Stromal cell of bone marrow (primary cell): ENCODE measurements around the gene PPIL6.
A peak's percentile ranks its signal among the peaks of the same experiment; 100 is the strongest.
"Not testable (repeated sequence)": the region's sequence is repeated elsewhere in the genome, so short reads cannot be mapped to it uniquely, and the experiment has no call there.

Source experiments
- DNase-seq: peaks from one replicate; pipeline ENCODE4 v3.0.0-alpha.2; 2012; ENCODE audit warnings: low read depth

The PPIL6 gene

DNA sequence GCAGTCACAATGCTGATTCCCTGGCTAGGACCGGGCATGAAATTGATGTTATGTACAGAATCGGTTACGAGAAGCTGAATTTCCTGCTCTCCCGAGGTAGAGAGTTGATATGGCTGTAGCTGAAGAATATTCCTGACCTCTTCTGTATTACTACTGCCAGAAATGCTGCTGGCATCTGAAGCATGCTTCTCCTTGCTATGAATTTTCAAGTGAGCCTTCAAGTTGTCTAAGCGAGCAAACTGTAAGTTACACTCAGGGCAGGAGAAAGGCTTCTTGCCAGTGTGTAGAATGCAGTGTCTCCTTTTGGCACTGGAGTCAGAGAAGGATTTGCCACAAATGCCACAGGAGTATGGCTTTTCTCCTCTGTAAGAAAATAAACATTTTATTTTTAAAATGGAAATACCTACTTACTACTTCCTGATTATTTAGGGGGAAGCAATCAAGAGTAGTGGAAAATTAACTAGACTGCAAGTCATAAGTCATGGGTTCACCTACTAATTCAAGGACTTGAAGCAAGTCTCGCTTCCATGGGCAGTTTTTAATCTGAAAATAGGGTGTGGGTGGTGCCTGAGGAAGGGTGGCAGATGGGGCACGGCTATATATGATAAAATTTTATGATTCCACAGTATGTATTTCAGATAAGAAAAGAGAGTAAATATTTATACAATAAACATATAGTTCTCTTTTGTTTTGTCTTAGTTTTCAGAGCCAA is 25.9 kb upstream of the PPIL6 start:
- no peak for DNase-seq

DNA sequence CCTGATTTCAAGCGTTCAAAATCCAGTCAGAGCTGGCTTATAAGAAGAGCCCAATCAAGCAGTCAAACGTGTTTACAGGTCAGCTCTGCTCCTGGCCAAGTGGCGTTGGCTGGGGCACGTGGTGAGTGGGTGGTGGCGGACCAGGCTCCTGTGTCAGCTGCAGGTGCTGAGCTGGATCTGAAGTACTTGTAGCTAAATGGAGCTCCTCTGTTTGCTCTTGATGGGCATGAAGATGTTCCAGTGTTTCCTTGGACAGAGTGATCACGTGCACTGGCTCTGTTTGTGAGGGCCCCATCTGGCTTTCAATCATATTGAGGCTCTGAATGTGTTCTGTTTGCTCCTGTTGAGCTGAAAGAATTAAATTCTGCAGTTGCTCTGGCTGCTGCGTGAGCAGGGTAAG is 25.3 kb upstream of the PPIL6 start:
- no peak for DNase-seq

DNA sequence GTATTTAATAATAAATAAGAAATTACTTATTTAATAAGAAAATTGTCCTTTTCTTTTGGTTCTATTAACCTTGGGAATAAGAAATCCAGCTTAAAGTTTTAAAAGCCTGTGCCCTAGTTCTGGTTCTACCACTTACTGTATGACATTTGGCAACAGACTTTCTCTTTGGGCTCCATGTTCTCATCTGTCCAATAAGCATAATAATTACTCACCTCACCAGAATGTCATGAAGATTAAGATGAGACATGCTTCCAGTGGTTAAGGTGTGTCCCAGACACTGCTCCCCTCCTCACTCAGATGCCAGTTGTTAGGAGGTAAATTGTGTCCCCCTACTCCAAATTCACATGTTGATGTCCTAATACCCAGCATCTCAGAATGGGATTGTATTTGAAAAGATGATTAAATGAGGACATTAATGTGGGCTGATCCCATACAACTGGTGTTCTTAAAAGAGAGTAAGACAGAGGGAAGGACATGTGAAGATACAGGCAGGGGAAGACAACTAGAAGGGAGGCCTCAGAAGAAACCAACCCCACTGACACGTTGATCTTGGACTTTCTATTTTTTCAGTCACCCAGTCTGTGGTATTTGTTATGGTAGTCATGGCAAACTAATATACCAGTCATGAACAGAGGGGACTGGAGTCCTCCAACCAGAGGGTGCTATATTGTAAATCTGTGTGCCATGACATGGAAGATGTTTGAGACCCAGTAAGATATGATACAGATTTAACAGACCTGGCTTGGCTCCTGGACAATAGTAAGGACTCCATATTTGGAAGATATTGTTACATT is 21.5 kb upstream of the PPIL6 start:
- no peak for DNase-seq

DNA sequence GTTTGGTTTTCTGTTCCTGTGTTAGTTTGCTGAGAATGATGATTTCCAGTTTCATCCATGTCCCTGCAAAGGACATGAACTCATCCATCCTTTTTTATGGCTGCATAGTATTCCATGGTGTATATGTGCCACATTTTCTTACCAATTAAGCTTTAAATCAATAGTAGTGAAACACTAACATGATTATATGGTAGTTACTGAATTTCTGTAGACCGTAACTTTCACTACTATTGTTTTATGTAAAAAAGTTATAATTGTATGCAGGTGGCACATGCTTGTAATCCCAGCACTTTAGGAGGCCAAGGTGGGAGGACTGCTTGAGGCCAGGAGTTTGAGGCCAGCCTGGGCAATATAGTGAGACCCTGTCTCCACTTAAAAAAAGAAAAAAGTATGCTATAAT is 20.8 kb upstream of the PPIL6 start:
- not testable (repeated sequence) for DNase-seq

DNA sequence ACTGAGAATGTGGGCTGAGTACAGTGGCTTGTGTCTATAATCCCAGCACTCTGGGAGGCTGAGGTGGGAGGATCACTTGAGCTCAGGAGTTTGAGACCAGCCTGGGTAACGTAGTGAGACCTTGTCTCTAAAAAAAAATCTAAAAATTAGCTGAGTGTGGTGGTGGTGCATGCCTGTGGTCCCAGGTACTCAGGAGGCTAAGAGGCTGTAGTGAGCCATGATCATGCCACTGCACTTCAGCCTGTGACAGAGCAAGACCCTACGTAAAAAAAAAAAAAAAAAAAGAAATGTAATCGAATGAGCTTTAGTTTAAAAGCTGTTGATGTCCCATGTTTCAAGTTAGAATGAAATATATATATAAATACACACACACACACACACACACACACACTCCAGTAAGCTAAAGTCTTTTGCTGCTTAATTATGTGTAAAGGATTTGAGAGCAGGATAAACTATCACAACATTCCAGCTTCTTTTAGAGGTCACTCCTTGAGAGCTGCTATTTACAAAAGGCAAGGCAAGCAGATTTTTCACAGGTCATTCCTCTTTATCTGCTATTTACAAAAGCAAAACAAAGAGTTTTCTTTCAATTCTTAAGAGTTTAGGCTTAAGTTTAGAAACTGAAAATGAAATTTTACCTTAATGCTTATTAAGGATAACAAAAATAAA is 19.9 kb upstream of the PPIL6 start:
- DNase-seq: no peak

DNA sequence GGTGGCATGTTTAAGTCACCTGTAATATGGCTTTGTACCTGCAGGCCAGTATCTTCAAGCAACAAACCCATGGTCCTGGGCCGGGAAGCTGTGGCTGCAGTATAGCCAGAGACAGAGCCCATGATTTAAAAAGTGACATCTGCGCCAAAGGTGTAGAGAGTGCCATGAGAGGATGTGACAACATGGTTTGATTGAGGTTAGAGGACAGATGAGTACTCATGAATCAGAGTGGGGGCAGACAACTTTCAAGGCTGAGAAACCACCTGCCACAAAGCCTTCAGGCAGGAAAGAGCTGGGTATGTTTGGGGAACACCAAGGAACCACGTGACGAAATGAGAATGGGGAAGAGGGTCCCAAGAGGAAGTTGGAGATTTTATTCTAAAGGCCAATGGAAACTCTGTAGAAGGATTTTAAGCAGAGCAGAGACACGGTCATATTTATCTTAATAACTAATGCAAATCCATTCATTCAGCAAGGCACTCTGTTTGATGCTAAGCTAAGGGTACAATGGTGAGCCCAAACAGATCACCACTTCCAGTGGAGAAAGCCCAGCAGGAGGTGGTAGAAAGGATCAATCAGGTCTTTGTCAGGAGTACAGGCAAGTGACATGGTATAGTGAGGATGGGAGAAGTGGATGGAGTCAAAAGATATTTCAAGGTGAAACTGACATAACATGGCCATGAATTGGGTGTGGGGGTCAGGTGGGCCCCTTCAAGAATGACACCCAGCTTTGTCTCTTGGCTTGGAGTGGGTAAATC is 18.5 kb upstream of the PPIL6 start:
- no peak for DNase-seq

DNA sequence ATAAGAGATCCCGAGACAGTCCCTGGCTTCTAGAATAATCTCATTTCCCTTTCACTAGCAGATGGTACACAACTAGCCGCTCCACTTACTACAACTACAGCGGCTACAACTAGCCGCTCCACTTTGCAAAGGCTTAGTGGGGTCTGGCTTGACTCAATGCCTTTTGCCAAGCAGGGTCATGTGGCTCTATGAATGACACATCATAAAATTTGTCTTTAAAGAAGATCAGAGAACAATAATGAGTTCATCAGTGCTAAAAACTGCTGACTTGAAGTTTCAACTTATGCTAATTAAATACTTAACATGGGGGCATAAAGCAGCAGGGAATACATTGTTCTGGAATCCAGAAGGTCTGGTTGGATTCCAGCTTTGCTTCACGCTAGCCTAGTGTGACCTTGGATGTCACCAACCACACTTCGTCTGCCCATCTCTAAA is 17.2 kb upstream of the PPIL6 start:
- DNase-seq: no peak

DNA sequence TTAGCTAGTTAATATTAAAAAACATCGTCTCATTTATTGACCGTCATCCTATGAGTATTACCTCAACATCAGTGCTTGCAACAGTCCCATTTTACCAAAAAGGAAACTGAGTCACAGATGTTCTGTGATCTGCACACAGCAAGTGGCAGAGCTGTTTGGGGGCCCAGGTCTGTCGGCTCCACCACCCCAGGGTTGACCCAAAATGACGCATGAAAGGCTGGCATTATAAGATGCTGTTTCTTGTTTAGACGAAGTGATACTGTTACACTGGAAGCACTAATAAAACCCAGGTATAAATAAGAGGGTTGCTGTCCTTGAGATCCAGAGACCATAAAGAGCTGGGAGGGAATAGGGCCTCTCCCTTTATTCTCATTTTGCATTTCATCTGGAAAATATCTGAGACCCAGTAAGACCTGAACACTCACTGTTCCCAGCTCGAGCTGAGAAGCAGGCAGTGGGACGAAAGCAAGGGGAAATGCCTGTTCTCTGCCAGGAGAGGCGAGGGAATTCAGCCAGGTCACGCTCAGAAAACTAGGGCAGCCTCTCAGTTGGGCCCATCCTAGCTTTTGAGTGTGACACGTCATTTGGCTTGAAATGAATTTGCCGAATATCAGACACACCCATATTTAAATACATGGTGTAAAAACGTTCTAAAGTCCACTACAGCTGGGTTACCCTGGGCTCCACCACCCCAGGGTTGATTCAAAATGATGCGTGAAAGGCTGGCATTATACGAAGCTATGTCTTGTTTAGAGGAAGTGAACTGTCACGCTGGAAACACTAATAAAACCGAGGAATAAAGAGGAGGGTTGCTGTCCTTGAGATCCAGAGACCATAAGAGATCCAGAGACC is 16.5 kb upstream of the PPIL6 start:
- DNase-seq: peak; percentile 65

DNA sequence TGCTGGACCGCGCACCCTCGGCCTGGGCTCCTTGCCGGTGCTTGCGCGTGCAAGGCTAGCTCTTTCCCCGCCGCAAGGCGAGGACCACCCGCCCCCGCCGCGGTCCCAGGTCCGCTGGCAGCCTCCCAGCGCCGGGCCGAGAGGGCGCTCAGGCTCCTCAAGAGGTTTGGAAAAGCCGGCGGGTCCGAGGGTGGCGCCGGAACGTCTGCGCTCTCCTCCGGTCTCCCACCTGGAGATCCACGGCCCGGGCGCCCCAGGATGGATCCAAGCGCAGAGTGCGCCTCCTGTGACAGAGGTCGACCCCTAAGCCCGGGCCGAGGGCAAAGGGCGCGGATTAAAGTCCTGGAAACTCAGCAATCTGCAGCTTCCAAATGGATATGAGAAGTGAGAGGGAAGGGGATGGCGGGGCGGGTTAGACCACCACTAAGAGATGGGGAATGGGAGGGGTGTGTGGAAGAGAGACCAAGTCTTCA is 15.7 kb upstream of the PPIL6 start:
- no peak for DNase-seq

DNA sequence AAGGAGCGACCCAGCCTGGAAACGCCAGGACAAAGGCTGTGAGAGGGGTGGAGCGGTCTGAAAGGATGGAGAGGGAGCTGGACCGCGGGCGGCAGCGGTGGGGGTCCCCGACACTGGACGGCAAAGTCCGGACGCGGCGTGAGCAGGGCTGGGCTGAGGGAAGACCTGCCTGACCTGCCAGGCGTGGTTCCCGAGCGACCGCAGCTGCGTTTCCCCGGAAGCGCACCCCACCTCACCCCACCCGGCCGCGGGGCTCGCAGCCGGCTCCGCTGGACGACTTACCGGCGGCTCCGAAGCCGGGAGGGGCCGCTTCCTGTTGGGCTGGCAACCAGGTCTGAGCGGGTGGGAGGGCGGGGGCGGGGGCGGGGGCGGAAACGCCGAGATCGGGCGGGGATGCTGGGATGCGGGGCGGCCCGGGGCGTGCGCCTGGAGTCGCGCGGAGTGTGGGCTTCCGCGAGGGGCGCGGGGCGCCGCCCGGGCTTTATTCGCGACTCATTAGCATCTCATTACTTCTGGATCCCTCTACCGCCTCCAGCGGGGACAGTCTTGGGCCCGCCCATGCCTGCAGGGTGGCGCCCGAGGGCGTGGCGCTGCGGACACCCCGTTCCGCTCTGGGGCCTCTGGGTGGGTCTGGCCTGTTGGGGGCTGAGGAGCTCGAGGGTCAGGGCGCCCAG is 15.1 kb upstream of the PPIL6 start, which contains the start of gene MICAL1:
Gene MICAL1 (minus strand): TSS at position 336 of the 674 bp plus-strand sequence. CDS start 1,576 bp downstream, outside the sequence.
- no peak for DNase-seq

DNA sequence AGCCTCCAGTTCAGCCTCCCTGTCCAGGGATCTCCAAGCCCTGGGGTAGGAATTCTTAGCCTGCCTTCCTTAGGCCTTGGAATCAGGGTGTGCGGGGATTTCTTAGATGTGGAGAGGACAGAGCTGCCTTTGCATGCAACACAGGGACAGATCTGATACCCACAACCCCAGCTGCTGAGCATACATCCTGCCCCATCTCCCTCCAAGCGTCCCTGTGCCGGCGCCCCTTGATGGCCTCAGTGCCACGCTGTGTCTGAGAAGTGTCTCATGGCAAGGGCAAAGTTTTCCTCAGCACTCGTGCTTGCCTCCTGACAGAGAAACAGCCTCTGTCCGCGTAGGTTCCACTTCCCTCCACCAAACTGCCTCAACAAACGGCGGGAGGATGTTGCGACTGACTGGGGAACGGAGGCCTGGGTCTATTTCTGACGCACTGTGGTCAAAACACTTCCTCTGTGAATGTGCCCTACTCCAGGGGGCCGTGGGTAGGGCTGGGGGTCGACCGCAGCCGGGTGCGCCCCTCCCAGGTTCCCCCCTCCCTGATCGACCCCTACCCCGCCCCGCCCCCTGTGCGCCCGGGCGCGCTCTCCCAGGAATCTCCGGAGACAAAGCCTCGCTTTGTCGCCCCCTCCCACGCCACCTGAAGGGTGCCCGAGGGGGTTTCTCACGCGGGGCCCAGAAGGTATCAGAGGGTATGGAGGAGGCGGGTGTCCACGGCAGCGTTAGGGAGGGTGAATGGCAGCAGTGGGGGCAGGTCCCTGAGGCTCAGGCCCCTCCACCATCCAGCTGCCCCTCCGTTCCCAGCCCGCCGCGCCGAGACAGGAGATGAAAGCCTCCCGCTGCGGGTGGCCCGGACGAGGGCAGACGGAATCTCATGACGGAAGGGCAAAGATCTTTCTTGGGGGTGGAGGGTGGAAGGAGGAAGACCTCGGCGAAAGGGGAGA is 14.3 kb upstream of the PPIL6 start:
- no peak for DNase-seq

DNA sequence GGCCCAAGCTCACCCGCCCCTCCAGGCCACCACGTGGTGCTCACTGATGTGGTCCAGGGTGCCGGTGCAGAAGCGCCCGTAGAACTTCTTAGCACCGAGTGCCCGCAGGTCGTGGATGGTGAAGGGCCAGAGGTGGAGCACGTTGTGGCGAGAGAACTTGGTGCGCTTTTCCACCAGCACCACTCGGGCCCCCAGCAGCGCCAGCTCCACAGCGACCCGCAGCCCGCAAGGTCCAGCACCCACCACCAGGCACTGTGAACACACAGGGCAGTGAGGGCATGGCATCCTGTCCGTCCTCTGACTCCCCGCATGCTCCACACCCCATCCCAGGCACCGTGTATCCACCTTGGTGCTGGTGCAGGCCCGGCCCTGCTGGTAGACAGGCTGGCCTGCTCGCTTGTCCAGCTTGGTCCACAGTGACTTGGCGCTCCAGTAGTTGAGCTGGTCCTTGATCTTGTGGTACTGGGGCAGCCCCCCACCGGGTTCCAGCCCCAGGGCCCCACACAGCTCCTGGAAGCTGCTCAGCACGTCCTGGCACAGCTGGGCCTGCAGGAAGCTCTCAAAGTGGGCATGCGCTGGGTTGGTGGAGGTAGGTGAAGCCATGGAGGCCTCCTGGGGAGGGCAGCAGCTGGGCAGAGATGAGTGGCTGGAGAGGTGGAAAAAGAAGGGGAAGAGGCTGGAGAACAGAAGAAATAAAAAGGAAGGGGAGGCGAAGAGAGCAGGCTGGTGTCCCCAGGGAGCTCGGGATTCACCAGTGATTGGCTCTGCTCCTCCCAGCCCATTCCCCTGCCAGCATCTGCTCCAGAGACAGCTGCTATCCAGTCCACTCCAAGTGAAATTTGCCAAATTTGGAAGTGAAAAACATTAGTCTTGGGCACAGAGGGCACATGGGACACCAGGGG is 13.4 kb upstream of the PPIL6 start:
- no peak for DNase-seq

DNA sequence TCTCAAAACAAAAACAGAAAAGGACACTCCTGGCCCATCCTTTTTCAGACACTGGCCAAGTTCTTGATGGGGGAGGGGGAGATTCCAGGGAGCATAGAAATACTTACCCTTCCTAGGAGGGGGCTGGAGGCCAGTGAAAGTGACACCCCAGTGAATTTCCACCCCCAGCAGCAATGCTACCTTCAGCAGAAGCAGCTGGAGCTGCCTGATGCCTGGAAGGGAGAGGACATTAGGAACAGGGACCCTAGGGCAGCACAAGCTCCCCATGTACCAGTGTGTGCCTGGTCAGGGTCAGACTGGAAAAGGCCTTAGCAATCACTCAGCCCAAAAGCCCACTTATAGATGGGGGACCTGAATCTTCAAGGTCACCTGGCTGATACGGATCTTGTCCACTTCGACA is 12.7 kb upstream of the PPIL6 start:
- DNase-seq: no peak

DNA sequence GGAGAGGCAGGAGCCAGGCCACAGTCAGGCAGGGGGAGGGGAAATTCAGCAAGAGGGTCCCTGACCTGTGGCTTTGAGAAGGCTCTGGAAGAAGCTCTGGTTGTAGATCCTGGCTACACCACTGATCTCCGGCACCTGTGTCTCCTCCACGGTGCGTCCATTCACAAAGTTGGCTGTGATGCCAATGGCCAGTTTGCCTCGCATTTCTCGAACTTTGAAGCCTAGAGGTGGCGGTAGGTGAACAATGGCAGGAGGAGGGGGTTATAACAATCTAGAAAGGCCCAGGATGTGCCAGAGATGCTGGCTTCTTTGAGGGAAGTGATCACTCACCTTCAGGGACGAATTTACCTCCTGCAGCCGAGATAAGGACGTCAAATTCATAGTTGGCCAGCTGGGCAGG is 11.8 kb upstream of the PPIL6 start:
- no peak for DNase-seq

DNA sequence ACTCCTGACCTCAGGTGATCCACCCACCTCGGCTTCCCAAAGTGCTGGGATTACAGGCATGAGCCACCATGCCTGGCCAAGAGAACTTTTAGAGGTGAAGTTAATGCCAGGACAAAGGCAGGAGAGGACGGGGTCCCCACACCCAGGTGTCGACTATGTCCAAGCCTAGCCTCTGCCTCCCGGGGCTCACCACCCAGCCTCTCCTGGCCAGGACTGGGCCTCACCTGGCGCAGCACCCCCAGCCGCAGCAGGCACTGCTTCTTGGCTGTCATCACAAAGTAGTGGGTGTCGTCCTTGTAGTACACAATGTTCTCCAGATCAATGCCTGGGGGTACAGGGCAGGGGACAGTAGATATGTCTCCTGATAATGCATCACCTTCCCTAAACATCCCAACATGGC is 10.9 kb upstream of the PPIL6 start:
- no peak for DNase-seq

DNA sequence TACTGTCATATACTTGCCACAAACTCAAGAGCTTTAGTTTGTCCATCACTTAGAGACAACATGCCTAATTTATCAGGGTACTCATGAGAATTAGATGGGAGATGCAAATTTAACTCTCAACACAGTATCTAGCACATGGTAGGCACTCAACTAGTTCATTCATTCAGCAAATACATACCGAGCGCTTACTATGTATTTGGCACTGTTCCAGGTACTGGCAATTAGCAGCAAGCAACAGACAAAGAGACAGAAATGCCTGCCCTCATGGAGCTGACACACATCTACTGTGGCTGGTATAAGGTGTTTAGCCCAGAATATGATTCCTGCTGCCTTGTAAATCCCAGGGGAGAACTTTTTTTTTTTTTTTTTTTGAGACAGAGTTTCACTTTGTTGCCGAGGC is 10.4 kb upstream of the PPIL6 start:
- DNase-seq: no peak

DNA sequence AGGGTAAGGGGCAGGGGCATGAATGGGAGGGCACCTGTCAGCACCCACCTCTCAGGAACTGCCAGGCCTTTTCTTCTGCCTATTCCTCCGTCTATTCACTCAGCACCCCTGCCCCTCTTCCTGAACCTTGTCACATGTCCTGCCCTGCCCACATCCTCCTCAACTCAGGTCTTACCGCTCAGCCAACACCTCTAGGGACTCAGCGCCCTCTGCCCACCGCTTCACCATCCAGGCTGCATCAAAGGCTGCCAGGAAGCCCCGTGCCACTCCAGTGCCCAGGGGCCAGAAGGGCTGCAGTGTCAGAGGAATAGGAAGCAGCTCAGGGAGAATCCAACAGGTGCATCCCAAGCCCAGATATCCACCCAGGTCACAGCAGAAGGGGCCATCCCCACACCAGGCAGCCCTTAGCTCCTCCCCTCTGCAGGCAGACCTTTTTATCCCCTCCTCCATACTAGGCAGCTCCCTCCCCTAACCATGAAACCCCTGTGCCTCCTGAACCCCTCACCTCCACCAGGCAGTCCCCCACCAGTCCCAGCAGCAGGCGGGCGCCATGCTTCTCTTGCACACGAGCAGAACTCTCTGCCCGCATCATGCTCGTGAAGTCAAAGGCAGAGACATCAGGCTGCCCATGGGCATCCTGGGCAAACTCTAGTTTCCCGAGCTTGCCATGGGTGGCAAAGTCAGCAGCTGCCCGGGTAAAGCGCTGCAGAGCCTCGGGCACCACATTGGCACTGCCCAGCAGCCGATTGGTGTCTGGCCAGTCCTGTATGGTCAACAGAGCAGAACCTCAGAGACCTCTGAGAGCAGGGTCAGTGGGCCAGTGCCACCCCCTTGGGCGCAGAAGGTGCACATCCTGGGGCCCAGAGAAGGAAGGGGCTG is 9.6 kb upstream of the PPIL6 start:
- no peak for DNase-seq
